Smooth muscle cell (in vitro differentiated cells): ENCODE measurements around the gene RHOBTB1. TPM values are rescaled to one million over a fixed set of nuclear protein-coding genes. Genes with fewer than 3 reads are reported as not detected.
"Not testable (repeated sequence)": the region's sequence is repeated elsewhere in the genome, so short reads cannot be mapped to it uniquely, and the experiment has no call there.

ENCODE experiments used
- DNase-seq: peaks from one replicate; lab custom pipeline; 2025; ENCODE audit not compliant: unreplicated experiment; lab: John Stamatoyannopoulos, UW
- H2AFZ ChIP-seq: fragments of 200-600 bp; sonication (generic); 2 replicates; pipeline ENCODE4 v1.6.0; 2016; ENCODE audit warnings: antibody characterized with exemption, low read depth, mild to moderate bottlenecking
- H3F3A ChIP-seq: fragments of 200-600 bp; sonication (generic); 2 replicates; pipeline ENCODE4 v1.6.0; 2017; ENCODE audit warnings: antibody characterized with exemption, low read depth
- H3K27ac ChIP-seq: fragments of 200-600 bp; sonication (generic); 2 replicates; pipeline ENCODE4 v1.5.1; 2016; ENCODE audit warnings: low read depth, mild to moderate bottlenecking
- H3K27me3 ChIP-seq: fragments of 200-600 bp; sonication (generic); 2 replicates; pipeline ENCODE4 v1.6.1; 2016; ENCODE audit warnings: low read depth, mild to moderate bottlenecking
- H3K36me3 ChIP-seq: fragments of 200-600 bp; sonication (generic); 2 replicates; pipeline ENCODE4 v1.5.1; 2016; ENCODE audit warnings: low read depth
- H3K4me1 ChIP-seq: fragments of 200-600 bp; sonication (generic); 2 replicates; pipeline ENCODE4 v1.5.1; 2016; ENCODE audit warnings: low read depth
- H3K4me2 ChIP-seq: fragments of 200-600 bp; sonication (generic); 2 replicates; pipeline ENCODE4 v1.6.0; 2016; ENCODE audit warnings: mild to moderate bottlenecking
- H3K4me3 ChIP-seq: fragments of 200-600 bp; sonication (generic); 2 replicates; pipeline ENCODE4 v1.5.1; 2016; ENCODE audit warnings: mild to moderate bottlenecking
- H3K79me2 ChIP-seq: fragments of 200-600 bp; sonication (generic); 2 replicates; pipeline ENCODE4 v1.6.0; 2016; ENCODE audit warnings: low read depth, mild to moderate bottlenecking
- H3K9ac ChIP-seq: fragments of 200-600 bp; sonication (generic); 2 replicates; pipeline ENCODE4 v1.6.0; 2016; ENCODE audit warnings: low read depth
- H3K9me3 ChIP-seq: fragments of 200-600 bp; sonication (generic); replicated peaks from 2 replicates; pipeline ENCODE4 v1.5.1; 2016; ENCODE audit warnings: low read depth
- H4K20me1 ChIP-seq: fragments of 200-600 bp; sonication (generic); 2 replicates; pipeline ENCODE4 v1.6.0; 2016; ENCODE audit warnings: low read depth
- WGBS: methylation state at CpG from one replicate; pipeline ENCODE4 v1.1.7; 2016; ENCODE audit warnings: low lambda C conversion rate; 5-methylcytosine and 5-hydroxymethylcytosine counted together
- polyA plus RNA-seq: library from polyadenylated mRNA; unstranded; fragments of >200 nt; fragmentation: Nextera tagmentation; extraction: Ambion mirVana; gene quantifications from 2 replicates; pipeline ENCODE4 v1.2.1, GENCODE V29; 2016
- total RNA-seq: library from RNA; depleted of rRNA; stranded (reverse); fragments of >200 nt; gene quantifications from 2 replicates; pipeline ENCODE4 v1.2.3, GENCODE V29; 2014
- TF ChIP-seq, protein P1 (sequence below): fragments of 200-600 bp; sonication (generic); IDR thresholded peaks from 2 replicates; pipeline ENCODE4 v1.5.1; 2017; ENCODE audit warnings: borderline replicate concordance, mild to moderate bottlenecking, antibody characterized with exemption; ENCODE audit not compliant: insufficient read depth, poor library complexity, severe bottlenecking

RHOBTB1 gene
- total and polyA plus RNA-seq, 2 experiments from 2014 or later: 33.7 to 49.1 TPM

DNA sequence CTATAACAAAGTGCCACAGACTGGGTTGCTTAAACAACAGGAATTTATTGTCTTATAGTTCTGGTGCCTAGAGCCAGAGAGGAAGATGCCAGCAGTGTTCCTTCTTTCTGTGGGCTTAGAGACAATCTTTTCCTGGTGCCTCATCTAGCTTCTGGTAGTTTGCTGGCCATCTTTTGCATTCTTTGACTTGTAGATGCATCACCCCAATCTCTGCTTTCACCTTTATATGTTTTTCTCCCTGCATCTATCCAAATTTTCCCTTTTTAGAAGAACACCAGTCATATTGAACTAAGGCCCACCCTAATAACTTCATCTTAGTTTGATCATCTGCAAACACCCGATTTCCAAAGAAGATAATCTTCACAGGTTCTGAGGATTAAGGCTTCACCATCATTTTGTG, 98.9 kb downstream of the RHOBTB1 start:
- no peaks in the 10 kb centered on the region for H4K20me1 ChIP-seq
- no peaks in the 10 kb centered on the region for H3K4me1 ChIP-seq
- H3K9ac ChIP-seq: no peak overlapping the region
- no peaks in the 10 kb centered on the region for H3F3A ChIP-seq
- WGBS: 100% methylated on average over 1 of the region's 1 CpG
- no peak for DNase-seq
- H3K4me3 ChIP-seq: no peak overlapping the region
- no peak overlapping the region for H2AFZ ChIP-seq
- H3K27ac ChIP-seq: no peak overlapping the region
- TF ChIP-seq, protein P1, sequence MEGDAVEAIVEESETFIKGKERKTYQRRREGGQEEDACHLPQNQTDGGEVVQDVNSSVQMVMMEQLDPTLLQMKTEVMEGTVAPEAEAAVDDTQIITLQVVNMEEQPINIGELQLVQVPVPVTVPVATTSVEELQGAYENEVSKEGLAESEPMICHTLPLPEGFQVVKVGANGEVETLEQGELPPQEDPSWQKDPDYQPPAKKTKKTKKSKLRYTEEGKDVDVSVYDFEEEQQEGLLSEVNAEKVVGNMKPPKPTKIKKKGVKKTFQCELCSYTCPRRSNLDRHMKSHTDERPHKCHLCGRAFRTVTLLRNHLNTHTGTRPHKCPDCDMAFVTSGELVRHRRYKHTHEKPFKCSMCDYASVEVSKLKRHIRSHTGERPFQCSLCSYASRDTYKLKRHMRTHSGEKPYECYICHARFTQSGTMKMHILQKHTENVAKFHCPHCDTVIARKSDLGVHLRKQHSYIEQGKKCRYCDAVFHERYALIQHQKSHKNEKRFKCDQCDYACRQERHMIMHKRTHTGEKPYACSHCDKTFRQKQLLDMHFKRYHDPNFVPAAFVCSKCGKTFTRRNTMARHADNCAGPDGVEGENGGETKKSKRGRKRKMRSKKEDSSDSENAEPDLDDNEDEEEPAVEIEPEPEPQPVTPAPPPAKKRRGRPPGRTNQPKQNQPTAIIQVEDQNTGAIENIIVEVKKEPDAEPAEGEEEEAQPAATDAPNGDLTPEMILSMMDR: no peak
- H3K9me3 ChIP-seq: no peaks in the 10 kb centered on the region
- H3K27me3 ChIP-seq: no peaks in the 10 kb centered on the region
- no peaks in the 10 kb centered on the region for H3K36me3 ChIP-seq
- H3K4me2 ChIP-seq: no peak overlapping the region
- no peaks in the 10 kb centered on the region for H3K79me2 ChIP-seq

DNA sequence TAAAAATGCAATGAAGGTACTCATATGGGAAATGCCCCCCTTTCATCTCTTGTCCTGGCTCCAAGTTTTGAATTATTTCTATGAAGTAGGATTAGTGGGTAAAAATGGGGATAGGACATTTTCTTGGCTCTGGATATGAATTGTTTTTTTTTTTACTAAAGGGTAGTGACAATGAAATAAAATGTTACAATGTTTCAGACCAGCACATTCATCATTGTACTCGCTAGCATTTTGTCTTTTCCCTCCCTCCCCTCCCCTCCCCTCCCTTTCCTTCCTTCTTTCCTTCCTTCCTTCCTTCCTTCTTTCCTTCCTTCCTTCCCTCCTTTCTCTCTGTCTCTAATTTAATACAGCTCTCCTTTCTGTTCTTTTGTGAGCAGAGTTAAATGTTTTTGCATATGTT, 101.3 kb downstream of the RHOBTB1 start:
- 100% methylated on average over 1 of the region's 1 CpG for WGBS
- H3K4me2 ChIP-seq: no peak overlapping the region
- H3K27ac ChIP-seq: no peak overlapping the region
- H2AFZ ChIP-seq: no peak overlapping the region
- H3K4me1 ChIP-seq: no peaks in the 10 kb centered on the region
- TF ChIP-seq, protein P1: no peak
- H3K27me3 ChIP-seq: no peaks in the 10 kb centered on the region
- no peak overlapping the region for H3K4me3 ChIP-seq
- no peaks in the 10 kb centered on the region for H3F3A ChIP-seq
- H3K36me3 ChIP-seq: no peaks in the 10 kb centered on the region
- H3K79me2 ChIP-seq: no peaks in the 10 kb centered on the region
- no peaks in the 10 kb centered on the region for H3K9me3 ChIP-seq
- H4K20me1 ChIP-seq: no peaks in the 10 kb centered on the region
- no peak overlapping the region for H3K9ac ChIP-seq
- DNase-seq: no peak

DNA sequence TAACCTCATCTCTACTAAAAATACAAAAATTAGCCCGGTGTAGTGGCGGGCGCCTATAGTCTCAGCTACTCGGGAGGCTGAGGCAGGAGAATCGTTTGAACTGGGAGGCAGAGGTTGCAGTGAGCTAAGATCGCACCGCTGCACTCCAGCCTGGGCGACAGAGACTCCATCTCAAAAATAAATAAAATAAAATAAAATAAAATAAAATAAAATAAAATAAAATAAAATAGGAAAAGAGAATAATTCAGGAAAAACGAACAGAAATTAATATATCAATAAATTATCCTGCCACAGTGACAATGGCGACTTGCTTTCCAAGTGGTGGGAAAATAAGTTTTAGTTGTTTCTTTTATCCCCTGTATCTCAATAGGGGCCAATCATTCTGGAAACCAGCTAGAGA, 102.8 kb downstream of the RHOBTB1 start:
- not testable (repeated sequence) for H3K4me2 ChIP-seq, H3K36me3 ChIP-seq, H3F3A ChIP-seq, H3K27me3 ChIP-seq, H3K27ac ChIP-seq, H3K9me3 ChIP-seq, H3K4me3 ChIP-seq, H4K20me1 ChIP-seq, H2AFZ ChIP-seq, H3K79me2 ChIP-seq, H3K9ac ChIP-seq, H3K4me1 ChIP-seq, DNase-seq
- 98% methylated on average over 10 of the region's 10 CpGs for WGBS

DNA sequence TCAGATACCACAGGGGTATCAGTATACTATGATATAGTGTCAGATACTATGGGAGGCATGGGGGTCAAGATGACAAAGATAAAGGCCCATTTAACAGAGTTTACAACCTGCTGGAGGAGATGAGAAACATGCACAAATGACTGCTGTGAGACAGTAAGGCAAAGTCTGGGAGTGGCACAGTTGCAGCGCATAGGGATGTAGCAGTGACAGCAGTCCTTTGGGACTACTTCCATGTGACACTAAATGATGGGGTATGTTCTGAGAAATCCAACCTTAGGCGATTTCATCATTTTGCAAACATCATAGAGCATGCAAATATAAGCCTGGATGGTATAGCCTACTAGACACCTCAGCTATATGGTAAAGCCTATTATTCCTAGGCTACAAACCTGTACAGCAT, 108.9 kb downstream of the RHOBTB1 start:
- Histone ChIP-seq H3K9ac (no peak overlapping the region), H3K27ac (no peak overlapping the region), H3K27me3 (no peaks in the 10 kb centered on the region), H3K9me3 (no peaks in the 10 kb centered on the region), H3K4me2 (no peak overlapping the region), H3K4me1 (no peaks in the 10 kb centered on the region), H3K36me3 (no peaks in the 10 kb centered on the region), H2AFZ (no peak overlapping the region), H3F3A (no peaks in the 10 kb centered on the region), H4K20me1 (no peaks in the 10 kb centered on the region), H3K4me3 (no peak overlapping the region), H3K79me2 (no peaks in the 10 kb centered on the region)
- TF ChIP-seq, protein P1: no peak
- WGBS: 84% methylated on average over 2 of the region's 2 CpGs
- DNase-seq: no peak
